ENCODE data around the gene ACAA1. TPM values are rescaled to one million over a fixed set of nuclear protein-coding genes. Genes with fewer than 3 reads are reported as not detected.

The ACAA1 gene
- total RNA-seq, 1 donor from 2014 or later: 15.8 TPM

- DNase-seq (ENCODE audit: low read depth): no peak
These were observed 16.9 kb downstream of the ACAA1 start for GRCh38 chr3:38119821-38120692.

GRCh38 chr3:38119248-38119544 lies 17.7 kb downstream of the ACAA1 start:
- DNase-seq (ENCODE audit: low read depth): no peak

GRCh38 chr3:38118421-38119247 lies 18.3 kb downstream of the ACAA1 start:
- DNase-seq (ENCODE audit: low read depth): no peak

GRCh38 chr3:38117748-38118420 lies 19.0 kb downstream of the ACAA1 start:
- peak; percentile 55 for DNase-seq (ENCODE audit: low read depth)

- peak; percentile 22 for DNase-seq (ENCODE audit: low read depth)
These were observed 19.7 kb downstream of the ACAA1 start for GRCh38 chr3:38117163-38117716.

- no peak for DNase-seq (ENCODE audit: low read depth)
These were observed 20.3 kb downstream of the ACAA1 start for GRCh38 chr3:38116471-38117162.

- no peak for DNase-seq (ENCODE audit: low read depth)
These were observed 21.1 kb downstream of the ACAA1 start for GRCh38 chr3:38115645-38116427.

- no peak for DNase-seq (ENCODE audit: low read depth)
These were observed 21.9 kb downstream of the ACAA1 start for GRCh38 chr3:38114875-38115644.

- DNase-seq (ENCODE audit: low read depth): no peak
These were observed 22.7 kb downstream of the ACAA1 start for GRCh38 chr3:38114052-38114874.

GRCh38 chr3:38112378-38112761 lies 24.6 kb downstream of the ACAA1 start:
- no peak for DNase-seq (ENCODE audit: low read depth)

GRCh38 chr3:38111696-38112377 lies 25.1 kb downstream of the ACAA1 start:
- DNase-seq (ENCODE audit: low read depth): peak; percentile 56

- no peak for DNase-seq (ENCODE audit: low read depth)
These were observed 25.7 kb downstream of the ACAA1 start for GRCh38 chr3:38111201-38111600.

- DNase-seq (ENCODE audit: low read depth): no peak
These were observed 26.4 kb downstream of the ACAA1 start for GRCh38 chr3:38110314-38111050.

GRCh38 chr3:38109580-38110313 lies 27.2 kb downstream of the ACAA1 start:
- no peak for DNase-seq (ENCODE audit: low read depth)

- DNase-seq (ENCODE audit: low read depth): no peak
These were observed 28.0 kb downstream of the ACAA1 start for GRCh38 chr3:38108649-38109579.

All from myocyte (in vitro differentiated cells).